GM23338 (cell line): ENCODE measurements around the gene ZNF622.

ENCODE experiments used
- CREB1 ChIP-seq: fragments of 250-450 bp; sonication (Bioruptor Pico); IDR thresholded peaks from 2 replicates; pipeline ENCODE4 v1.5.0; 2020; ENCODE audit warnings: low read depth, mild to moderate bottlenecking, moderate library complexity
- CTCF ChIP-seq, 2 experiments: fragments of 200-600 bp in 1 of 2; sonication (generic) in 1 of 2; conservative IDR thresholded peaks; 2 replicates each; pipeline versions ENCODE4 v1.5.1 to v1.6.1; 2016 to 2017; ENCODE audit warnings: antibody characterized with exemption in 2 of 2, low read depth in 2 of 2, mild to moderate bottlenecking in 2 of 2, moderate library complexity in 1 of 2
- POLR2AphosphoS5 ChIP-seq: IDR thresholded peaks from 2 replicates; pipeline ENCODE4 v1.6.1; 2016; ENCODE audit warnings: antibody characterized with exemption, low read depth
- REST ChIP-seq: IDR thresholded peaks from one replicate; pipeline ENCODE4 v1.6.1; 2018; ENCODE audit warnings: antibody characterized with exemption; ENCODE audit not compliant: unreplicated experiment

GRCh38 chr5:16428359-16428758, 37.2 kb downstream of the ZNF622 start:
- TF ChIP-seq CTCF (conservative IDR thresholded peaks at IDR 0.05; ENCODE audit: low read depth in 2 of 2), result peak in 1 of 2 experiments; percentile 25; a peak in 2 of 4 replicates
- TF ChIP-seq CREB1 (CRISPR knock-in tag), result no peak
- TF ChIP-seq POLR2AphosphoS5, result no peak
- TF ChIP-seq REST, result no peak
